Glomerular visceral epithelial cell (primary cell): ENCODE data around the gene SMG7.

Experiments used
- DNase-seq: peaks from one replicate; pipeline ENCODE4 v3.0.0-alpha.2; 2016; ENCODE audit errors: extremely low spot score

Gene SMG7

DNA sequence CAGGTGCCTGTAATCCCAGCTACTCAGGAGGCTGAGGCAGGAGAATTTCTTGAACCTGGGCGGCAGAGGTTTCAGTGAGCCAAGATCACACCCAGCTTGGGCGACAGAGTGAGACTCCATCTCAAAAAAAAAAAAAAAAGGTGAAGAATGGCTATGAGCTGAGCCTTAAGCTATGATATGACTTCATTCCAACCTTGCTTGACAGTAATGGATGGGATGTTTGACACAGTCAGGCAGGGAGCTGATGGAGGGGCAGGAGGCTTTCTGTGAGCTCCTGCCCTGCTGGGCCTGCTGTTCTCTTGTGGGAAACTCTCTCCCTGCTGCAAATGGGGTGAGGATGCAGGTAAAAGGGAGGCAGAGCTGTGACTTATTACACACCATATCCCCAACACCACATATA is 90.4 kb downstream of the SMG7 start:
- no peak for DNase-seq

DNA sequence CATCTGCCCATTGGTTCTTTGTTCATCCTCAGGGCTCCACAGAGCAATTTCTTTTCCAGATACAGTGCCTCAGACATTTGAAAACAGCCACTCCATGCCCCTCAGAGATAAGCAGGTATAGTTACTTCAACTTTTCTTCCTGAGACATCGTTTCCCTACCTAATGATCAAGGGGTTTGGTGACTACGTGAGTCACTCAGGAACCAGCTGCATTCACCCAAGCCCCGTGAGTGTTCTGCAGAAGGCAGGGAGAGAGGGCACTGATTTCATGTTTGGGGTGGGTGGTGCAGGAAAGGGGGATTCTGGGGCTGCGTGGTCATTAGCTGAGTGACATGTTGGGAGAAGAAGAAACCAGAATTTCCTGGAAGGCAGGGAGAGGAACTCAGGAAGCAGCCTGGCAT is 93.0 kb downstream of the SMG7 start:
- no peak for DNase-seq

DNA sequence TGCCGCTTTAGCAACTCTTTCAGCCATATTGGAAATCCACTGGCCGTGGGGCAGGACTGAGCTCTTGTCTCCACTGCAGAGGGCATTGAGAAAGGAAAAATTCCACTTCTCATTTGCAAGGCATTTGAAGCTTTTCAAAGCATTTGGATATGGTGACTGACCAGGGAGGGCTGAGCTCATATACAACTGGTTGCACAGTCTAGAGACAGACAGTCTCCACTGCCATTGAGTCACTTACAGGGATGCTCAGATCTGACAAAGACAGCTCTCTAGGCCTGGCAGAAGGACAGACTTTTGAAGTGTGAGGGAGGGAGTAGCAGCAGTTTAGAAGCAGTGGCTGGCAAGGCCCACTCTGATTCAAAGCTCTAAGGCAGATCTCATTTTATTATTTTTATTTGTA is 93.7 kb downstream of the SMG7 start:
- no peak for DNase-seq

- peak; percentile 82 for DNase-seq
These were observed 95.3 kb downstream of the SMG7 start for GRCh38 chr1:183567584-183567983.

DNA sequence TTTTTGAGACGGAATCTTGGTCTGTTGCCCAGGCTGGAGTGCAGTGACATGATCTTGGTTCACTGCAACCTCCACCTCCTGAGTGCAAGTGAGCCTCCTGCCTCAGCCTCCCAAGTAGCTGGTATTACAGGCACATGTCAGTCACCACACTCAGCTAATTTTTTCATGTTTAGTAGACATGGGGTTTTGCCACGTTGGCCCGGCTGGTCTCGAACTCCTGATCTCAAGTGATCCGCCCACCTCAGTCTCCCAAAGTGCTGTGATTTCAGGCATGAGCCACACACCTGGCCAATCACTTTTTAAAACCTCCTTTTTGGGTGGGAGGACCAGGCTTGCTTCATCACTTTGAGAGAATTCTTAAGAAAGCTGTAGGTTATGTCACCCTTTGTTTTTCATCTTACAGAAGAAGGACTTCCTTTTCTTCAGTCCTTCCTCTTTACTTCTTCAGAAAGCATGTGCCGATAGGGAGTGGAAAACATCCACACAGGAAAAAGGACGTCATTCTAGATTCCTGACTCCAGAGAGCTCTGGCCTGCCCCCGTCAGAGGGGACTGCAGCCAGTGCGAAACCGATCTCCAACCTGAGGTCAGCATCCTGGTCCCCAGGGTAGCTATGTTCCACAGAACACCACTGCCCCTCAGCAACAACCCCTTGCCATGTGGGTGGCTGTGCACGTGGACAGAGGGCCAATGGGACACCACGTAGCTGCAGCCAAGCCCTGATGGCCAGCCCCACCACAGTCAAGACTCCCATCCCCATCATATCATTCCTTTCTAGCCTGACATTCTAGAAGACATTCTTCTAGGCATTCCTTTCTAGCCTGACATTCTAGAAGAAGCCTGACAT is 96.1 kb downstream of the SMG7 start:
- DNase-seq, result no peak

- DNase-seq, result peak; percentile 75
These were observed 96.8 kb downstream of the SMG7 start for GRCh38 chr1:183569141-183569540.

DNA sequence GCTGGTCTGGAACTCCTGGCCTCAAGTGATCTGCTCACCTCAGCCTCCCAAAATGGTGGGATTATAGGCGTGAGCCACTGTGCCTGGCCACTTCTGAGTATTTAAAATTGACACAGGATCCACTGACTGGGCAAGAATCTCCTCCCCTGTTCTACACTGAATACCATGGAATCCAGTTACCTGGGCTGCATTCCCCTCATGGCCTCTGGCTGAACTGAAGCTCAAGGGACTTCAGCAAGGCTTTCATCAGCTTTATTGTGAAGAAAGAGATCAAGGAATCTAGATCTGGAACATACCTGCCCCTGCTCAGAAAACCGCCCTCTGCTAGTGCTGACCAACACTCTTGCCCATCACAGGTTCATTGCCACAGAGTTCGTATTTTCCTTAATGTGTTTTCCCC is 97.5 kb downstream of the SMG7 start:
- DNase-seq, result no peak

GRCh38 chr1:183570451-183570850 is 98.2 kb downstream of the SMG7 start:
- no peak for DNase-seq

DNA sequence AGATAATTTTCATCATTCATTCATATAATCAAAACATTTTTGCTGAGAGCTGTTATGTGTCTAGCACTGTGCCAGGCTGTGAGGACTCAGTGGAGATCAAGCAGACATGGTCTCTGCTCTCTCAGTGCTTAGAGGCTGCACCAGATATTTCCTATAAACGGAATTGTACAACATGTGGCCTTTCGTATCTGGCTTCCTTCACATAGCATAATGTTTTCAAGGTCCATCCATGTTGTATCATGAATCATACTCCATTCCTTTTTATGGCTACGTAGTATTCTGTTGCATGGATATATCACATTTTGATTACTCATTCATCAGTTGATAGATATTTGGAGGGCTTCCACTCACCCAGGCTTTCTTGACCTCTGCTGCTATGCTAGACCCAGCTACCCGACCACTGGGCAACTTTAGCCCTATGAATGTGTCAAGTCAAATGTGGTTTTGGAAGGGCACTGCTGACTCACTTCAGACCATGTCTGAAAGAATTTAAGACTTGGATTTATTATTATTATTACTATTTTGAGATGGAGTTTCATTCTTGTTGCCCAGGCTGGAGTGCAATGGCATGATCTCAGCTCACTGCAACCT is 99.5 kb downstream of the SMG7 start:
- peak; percentile 27 for DNase-seq

GRCh38 chr1:183572721-183573120 is 100.4 kb downstream of the SMG7 start:
- DNase-seq, result no peak

- DNase-seq, result no peak
These were observed 103.3 kb downstream of the SMG7 start for GRCh38 chr1:183575606-183576005.

DNA sequence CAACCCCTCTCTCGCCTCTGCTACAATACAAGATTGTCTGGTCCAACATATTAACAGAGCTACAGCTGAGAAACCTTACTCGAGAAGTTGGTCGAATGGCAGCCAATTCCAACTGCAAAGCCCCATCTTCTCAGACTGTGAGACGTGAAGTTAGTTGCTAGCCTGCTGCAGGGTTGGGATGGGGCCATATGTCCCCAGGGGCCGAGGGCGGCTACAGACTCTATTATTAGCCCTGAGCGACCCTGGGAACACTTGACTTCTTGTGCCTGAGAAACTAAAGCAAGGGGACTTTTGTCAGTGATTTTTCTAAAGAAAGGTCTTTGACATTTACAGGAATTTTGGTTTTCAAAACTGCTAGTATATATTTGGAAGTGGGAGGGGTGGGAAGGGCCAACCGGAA is 104.2 kb downstream of the SMG7 start:
- DNase-seq, result no peak

DNA sequence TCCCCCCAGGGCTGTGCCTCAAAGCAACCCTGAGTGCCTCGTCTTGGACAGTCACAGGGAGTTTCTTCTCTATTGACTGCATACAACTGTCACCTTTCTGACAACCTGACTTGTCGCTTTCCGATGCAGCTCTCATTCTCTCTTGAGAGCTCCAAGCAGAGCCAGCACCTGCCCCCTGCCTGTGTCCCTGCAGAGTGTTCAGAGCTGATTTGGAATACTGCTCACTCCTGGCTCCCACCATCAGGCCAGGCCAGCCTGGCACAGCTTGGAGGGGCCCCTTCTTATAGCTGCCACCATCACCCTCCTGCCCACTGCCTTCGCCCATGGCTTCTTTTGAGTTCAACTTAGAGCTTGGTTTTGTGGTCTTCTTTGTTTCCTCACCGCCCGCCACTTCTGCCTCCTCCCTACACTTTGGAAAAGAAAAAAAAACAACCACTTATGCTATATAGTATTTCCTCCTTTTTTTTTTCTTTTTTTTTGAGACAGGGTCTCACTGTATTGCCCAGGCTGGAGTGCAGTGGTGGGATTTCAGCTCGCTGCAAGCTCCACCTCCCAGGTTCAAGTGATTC is 105.7 kb downstream of the SMG7 start:
- no peak for DNase-seq

DNA sequence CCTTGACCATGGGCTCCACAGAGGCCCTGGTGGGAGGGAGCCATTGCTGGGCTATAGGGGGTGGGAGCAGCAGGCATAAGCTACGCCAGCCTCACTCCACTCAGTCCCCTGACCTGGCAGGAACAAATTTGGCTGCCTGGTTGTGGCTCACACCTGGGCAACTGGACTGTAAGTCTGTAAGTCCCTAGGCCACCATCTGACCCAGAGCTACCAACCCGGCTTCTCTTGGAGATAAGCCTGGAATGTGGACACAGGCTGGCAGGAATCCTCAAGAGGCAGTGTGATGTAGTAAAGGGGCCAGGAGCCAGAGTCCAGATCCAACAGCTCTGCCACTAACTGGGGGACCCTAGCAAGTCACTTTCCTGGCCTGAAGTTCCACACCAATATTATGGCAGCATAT is 106.6 kb downstream of the SMG7 start:
- DNase-seq, result no peak

- peak; percentile 65 for DNase-seq
These were observed 108.0 kb downstream of the SMG7 start for GRCh38 chr1:183580281-183580682.

GRCh38 chr1:183582021-183582713 is 109.9 kb downstream of the SMG7 start:
- no peak for DNase-seq

DNA sequence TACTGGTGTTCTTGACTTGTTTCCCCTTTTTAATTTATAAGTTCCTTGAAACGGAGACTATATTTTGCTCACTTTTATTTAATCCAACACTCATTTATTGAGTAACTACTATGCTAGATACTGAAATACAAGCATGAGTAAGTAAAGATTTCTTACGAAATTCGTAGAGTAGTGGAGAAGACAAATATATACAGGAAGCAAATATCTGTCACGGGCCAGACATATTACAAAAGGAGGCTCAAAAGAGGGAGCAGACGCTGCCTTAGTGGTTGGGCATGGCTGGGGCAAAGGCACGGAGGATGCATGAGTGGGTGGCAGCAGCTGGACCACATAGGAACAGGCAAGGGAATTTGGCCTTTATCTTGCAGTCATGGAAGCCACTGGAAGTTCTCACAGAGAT is 111.2 kb downstream of the SMG7 start:
- no peak for DNase-seq

GRCh38 chr1:183584147-183584546 is 111.8 kb downstream of the SMG7 start:
- DNase-seq, result no peak

DNA sequence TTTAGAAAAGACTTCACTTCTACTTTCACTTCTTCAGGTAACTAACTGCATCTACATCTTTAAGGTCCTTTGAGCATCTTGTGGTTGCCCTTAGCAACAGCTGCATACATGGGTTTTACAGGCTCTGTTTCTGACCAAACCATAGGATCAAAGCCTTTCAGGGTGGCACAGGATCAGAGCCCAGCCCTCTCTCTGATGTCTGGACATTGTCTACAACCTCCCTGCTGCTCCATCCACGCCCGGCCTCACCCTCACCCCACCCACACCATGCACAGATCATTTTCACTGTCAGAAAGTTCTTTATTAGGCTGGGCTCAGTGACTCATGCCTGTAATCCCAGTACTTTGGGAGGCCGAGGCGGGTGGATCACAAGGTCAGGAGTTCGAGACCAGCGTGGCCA is 112.7 kb downstream of the SMG7 start:
- DNase-seq, result no peak

DNA sequence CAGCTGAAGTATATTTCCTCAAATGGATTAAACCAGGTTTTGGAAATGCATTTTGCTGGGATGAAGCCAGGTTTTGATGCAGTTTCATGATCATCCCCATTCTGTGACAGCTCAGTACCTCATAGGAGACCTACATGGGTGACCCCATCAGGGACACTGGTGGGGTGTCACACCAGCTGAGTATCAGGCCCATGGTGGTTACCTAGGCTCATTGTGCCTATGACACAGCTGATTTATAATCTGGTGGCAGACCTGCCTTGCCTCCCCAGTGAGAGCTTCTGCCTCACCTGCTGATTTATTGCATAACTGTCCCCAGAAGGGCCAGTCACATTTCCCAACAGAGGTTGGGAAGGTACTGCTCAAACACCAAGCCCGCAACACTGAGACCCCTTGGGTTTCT is 114.2 kb downstream of the SMG7 start:
- no peak for DNase-seq

DNA sequence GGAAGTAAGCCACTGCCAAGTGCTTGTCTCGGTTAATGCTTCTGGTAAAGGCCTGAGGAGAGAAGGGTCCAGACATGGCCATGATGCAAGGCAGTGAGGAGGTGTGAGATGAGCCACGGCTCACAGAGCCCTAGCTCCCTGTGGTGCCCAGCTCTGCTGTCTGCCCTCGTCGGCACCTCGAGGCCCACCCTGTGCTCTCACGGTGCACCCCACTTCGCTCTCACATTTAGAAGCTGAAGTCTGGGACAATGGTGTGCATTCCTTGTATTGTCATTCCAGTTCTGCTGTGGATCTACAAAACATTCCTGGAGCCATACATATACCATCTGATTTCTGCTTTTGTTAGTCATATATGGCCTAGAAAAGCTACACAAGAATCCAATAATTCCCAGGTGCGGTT is 114.6 kb downstream of the SMG7 start:
- DNase-seq, result no peak

- no peak for DNase-seq
These were observed 116.5 kb downstream of the SMG7 start for GRCh38 chr1:183588827-183589226.

- no peak for DNase-seq
These were observed 117.1 kb downstream of the SMG7 start for GRCh38 chr1:183589384-183589783.
